Body of pancreas (tissue), 4 donors: ENCODE data around the gene GRM1. TPM values are rescaled to one million over a fixed set of nuclear protein-coding genes. Genes with fewer than 3 reads are reported as not detected.

ENCODE experiments used
- ATAC-seq: fragments of 150-250 bp; one replicate; pipeline ENCODE4 v1.9.1; 2016
- DNase-seq, 4 donors: peaks; one replicate each; pipeline ENCODE4 v3.0.0-alpha.2; 2019
- H3K27ac ChIP-seq, 4 donors: fragments of 200-600 bp; sonication (generic); 1 replicate in 3 of 4; 2 replicates in 1 of 4; pipeline versions ENCODE4 v1.5.1 to v1.6.1; 2016 to 2019; ENCODE audit warnings: mild to moderate bottlenecking in 1 of 4, mixed read lengths in 1 of 4, moderate library complexity in 1 of 4
- H3K27me3 ChIP-seq, 2 donors: fragments of 200-600 bp; sonication (generic); one replicate each; pipeline ENCODE4 v1.6.0; 2016; ENCODE audit warnings: mild to moderate bottlenecking in 1 of 2
- H3K36me3 ChIP-seq, 2 donors: fragments of 200-600 bp; sonication (generic); replicated peaks in 1 of 2; 2 replicates each; pipeline ENCODE4 v1.5.1; 2016; ENCODE audit warnings: low read depth in 2 of 2; ENCODE audit not compliant: insufficient read depth in 1 of 2
- H3K4me1 ChIP-seq: fragments of 200-600 bp; sonication (generic); one replicate; pipeline ENCODE4 v1.6.0; 2016
- H3K4me3 ChIP-seq, 2 donors: fragments of 200-600 bp; sonication (generic); 1 replicate in 1 of 2; 2 replicates in 1 of 2; pipeline ENCODE4 v1.5.1; 2016 to 2019
- H3K9me3 ChIP-seq, 3 donors: fragments of 200-600 bp; sonication (generic); 1 replicate in 2 of 3; 2 replicates in 1 of 3; pipeline ENCODE4 v1.5.1; 2016
- CTCF ChIP-seq, 7 experiments: fragments of 450-650 bp in 4 of 7; fragments of 200-600 bp in 3 of 7; sonication (generic) in 3 of 7; IDR thresholded peaks; one replicate each; pipeline ENCODE4 v1.5.1; 2016 to 2019; ENCODE audit warnings: antibody characterized with exemption in 7 of 7
- POLR2A ChIP-seq, 3 donors: fragments of 450-650 bp; IDR thresholded peaks; one replicate each; pipeline ENCODE4 v1.6.1; 2016; ENCODE audit warnings: antibody characterized with exemption in 3 of 3, mild to moderate bottlenecking in 2 of 3
- WGBS, 2 donors: methylation state at CpG; one replicate each; pipeline ENCODE4 v1.1.5; 2017; 5-methylcytosine and 5-hydroxymethylcytosine counted together
- intact Hi-C: fragments of 100-400 bp; cut with DNase I; formaldehyde crosslinking; loops from one replicate; pipeline ENCODE4 v1.15.1; 2023
- total RNA-seq, 2 donors: library from RNA; depleted of rRNA; stranded (reverse); fragments of >200 nt; gene quantifications; one replicate each; pipeline ENCODE4 v1.1.0, GENCODE V29; 2016

Gene GRM1
- total RNA-seq, 2 donors from 2014 or later, result under 0.01 TPM; not detected in 1

GRCh38 chr6:146358431-146359046, 329.7 kb downstream of the GRM1 start:
- no peak for DNase-seq
- H3K36me3 ChIP-seq, result no peaks in the 10 kb centered on the region
- H3K27me3 ChIP-seq, result no peaks in the 10 kb centered on the region
- H3K9me3 ChIP-seq, result no peaks in the 10 kb centered on the region
- no peak for ATAC-seq
- no peaks in the 10 kb centered on the region for H3K4me1 ChIP-seq
- TF ChIP-seq CTCF (IDR thresholded peaks at IDR 0.05), result no peak
- no peak for TF ChIP-seq POLR2A (IDR thresholded peaks at IDR 0.05)
- WGBS, 2 donors, result 65 to 84% methylated on average over 3 of the region's 3 CpGs
- H3K4me3 ChIP-seq, result no peak overlapping the region
- intact Hi-C loops, result no loop called here
- no peak overlapping the region for H3K27ac ChIP-seq

DNA sequence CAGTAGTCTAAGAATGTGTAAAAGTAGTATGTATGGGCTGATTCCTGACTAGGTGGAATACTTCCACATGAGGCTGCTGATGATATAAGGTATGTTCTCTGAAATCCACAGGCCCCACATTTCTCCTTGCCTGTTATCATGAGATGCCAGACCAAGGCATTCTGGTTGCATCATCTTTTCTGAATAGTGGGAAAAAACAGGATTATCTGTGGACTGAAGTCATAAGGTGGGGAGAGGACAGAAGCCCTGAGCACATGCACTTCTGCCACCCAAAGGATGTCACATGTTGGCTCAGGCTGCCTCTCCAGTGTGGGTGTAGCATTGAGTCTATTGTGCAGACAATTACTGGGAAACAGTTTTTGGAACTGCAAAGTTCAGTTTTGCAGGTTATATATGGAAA, 330.3 kb downstream of the GRM1 start:
- intact Hi-C loops, result no loop called here
- H3K27me3 ChIP-seq, result no peaks in the 10 kb centered on the region
- H3K36me3 ChIP-seq, result no peaks in the 10 kb centered on the region
- H3K4me3 ChIP-seq, result no peak overlapping the region
- ATAC-seq (no peak), DNase-seq (no peak)
- TF ChIP-seq POLR2A (IDR thresholded peaks at IDR 0.05) (no peak), CTCF (IDR thresholded peaks at IDR 0.05) (no peak)
- H3K4me1 ChIP-seq, result no peaks in the 10 kb centered on the region
- H3K9me3 ChIP-seq, result no peaks in the 10 kb centered on the region
- no peak overlapping the region for H3K27ac ChIP-seq

GRCh38 chr6:146361128-146361924, 332.5 kb downstream of the GRM1 start:
- Histone ChIP-seq H3K27me3 (no peaks in the 10 kb centered on the region), H3K9me3 (no peaks in the 10 kb centered on the region), H3K4me1 (no peaks in the 10 kb centered on the region), H3K4me3 (no peak overlapping the region), H3K36me3 (no peaks in the 10 kb centered on the region), H3K27ac (no peak overlapping the region)
- peak in 1 of 4 donors; percentile 34 for DNase-seq
- no peak for TF ChIP-seq POLR2A (IDR thresholded peaks at IDR 0.05)
- no peak for TF ChIP-seq CTCF (IDR thresholded peaks at IDR 0.05)
- 36 to 47% methylated on average over 4 of the region's 4 CpGs for WGBS, 2 donors
- ATAC-seq, result no peak
- intact Hi-C loops, result no loop called here

GRCh38 chr6:146363838-146364607, 335.2 kb downstream of the GRM1 start:
- DNase-seq, result no peak
- no peaks in the 10 kb centered on the region for H3K36me3 ChIP-seq
- no peaks in the 10 kb centered on the region for H3K4me1 ChIP-seq
- TF ChIP-seq POLR2A (IDR thresholded peaks at IDR 0.05) (no peak), CTCF (IDR thresholded peaks at IDR 0.05) (no peak)
- 53 to 59% methylated on average over 7 of the region's 7 CpGs for WGBS, 2 donors
- H3K27ac ChIP-seq, result no peak overlapping the region
- no peak for ATAC-seq
- no peaks in the 10 kb centered on the region for H3K9me3 ChIP-seq
- no peak overlapping the region for H3K4me3 ChIP-seq
- intact Hi-C loops, result no loop called here
- no peaks in the 10 kb centered on the region for H3K27me3 ChIP-seq
